Liver (tissue), 9 donors: ENCODE results near the gene MAGED1. TPM values are rescaled to one million over a fixed set of nuclear protein-coding genes. Genes with fewer than 3 reads are reported as not detected.

Experiments
- DNase-seq: peaks from one replicate; pipeline ENCODE4 v3.0.0-alpha.2; 2017; ENCODE audit warnings: low spot score
- H3K27ac ChIP-seq, 2 donors: one replicate each; pipeline ENCODE4 v1.7.0; 2013; ENCODE audit warnings: inconsistent platforms in 2 of 2, low read length in 2 of 2, control low read depth in 1 of 2, low read depth in 1 of 2, mild to moderate bottlenecking in 1 of 2
- H3K27me3 ChIP-seq, 4 donors: one replicate each; pipeline versions ENCODE4 v1.6.1 to v1.7.0; 2013; ENCODE audit warnings: low read length in 3 of 4, inconsistent platforms in 1 of 4, mild to moderate bottlenecking in 1 of 4, moderate library complexity in 1 of 4; ENCODE audit not compliant: control insufficient read depth in 4 of 4, insufficient read depth in 4 of 4
- H3K36me3 ChIP-seq, 4 donors: one replicate each; pipeline versions ENCODE4 v1.6.1 to v1.7.0; 2013; ENCODE audit warnings: low read length in 3 of 4, mild to moderate bottlenecking in 3 of 4, low read depth in 1 of 4, moderate library complexity in 1 of 4; ENCODE audit not compliant: control insufficient read depth in 4 of 4, insufficient read depth in 3 of 4
- H3K4me1 ChIP-seq, 4 donors: one replicate each; pipeline versions ENCODE4 v1.6.1 to v1.7.0; 2013; ENCODE audit warnings: low read length in 3 of 4, mild to moderate bottlenecking in 3 of 4, moderate library complexity in 1 of 4; ENCODE audit not compliant: control insufficient read depth in 4 of 4, insufficient read depth in 4 of 4
- H3K4me3 ChIP-seq, 3 donors: one replicate each; pipeline versions ENCODE4 v1.6.1 to v1.7.0; 2013; ENCODE audit warnings: low read length in 3 of 3, control low read depth in 1 of 3, low read depth in 1 of 3, mild to moderate bottlenecking in 1 of 3
- H3K9ac ChIP-seq, 2 donors: one replicate each; pipeline ENCODE4 v1.7.0; 2013; ENCODE audit warnings: low read length in 2 of 2, mild to moderate bottlenecking in 2 of 2, moderate library complexity in 2 of 2, control low read depth in 1 of 2, low read depth in 1 of 2
- H3K9me3 ChIP-seq, 4 donors: one replicate each; pipeline versions ENCODE4 v1.6.1 to v1.7.0; 2013; ENCODE audit warnings: low read length in 3 of 4; ENCODE audit not compliant: control insufficient read depth in 4 of 4
- EGR1 ChIP-seq, 2 donors: IDR thresholded peaks; 2 replicates each; pipeline ENCODE4 v1.6.1; 2016 to 2018; ENCODE audit warnings: antibody characterized with exemption in 2 of 2, low read depth in 2 of 2
- FOXA1 ChIP-seq: IDR thresholded peaks from 2 replicates; pipeline ENCODE4 v1.6.1; 2016; ENCODE audit warnings: antibody characterized with exemption
- FOXA2 ChIP-seq: IDR thresholded peaks from 2 replicates; pipeline ENCODE4 v1.6.1; 2016; ENCODE audit warnings: antibody characterized with exemption
- GABPA ChIP-seq, 2 donors: IDR thresholded peaks in 1 of 2; conservative IDR thresholded peaks in 1 of 2; 2 replicates each; pipeline ENCODE4 v1.6.1; 2016; ENCODE audit warnings: antibody characterized with exemption in 2 of 2, mild to moderate bottlenecking in 1 of 2, moderate library complexity in 1 of 2
- HNF4A ChIP-seq, 2 donors: conservative IDR thresholded peaks; 2 replicates each; pipeline ENCODE4 v1.6.1; 2016; ENCODE audit warnings: antibody characterized with exemption in 2 of 2, mild to moderate bottlenecking in 2 of 2
- JUND ChIP-seq, 2 donors: IDR thresholded peaks; 2 replicates each; pipeline ENCODE4 v1.6.1; 2016; ENCODE audit warnings: antibody characterized with exemption in 2 of 2
- NR2F2 ChIP-seq: IDR thresholded peaks from 2 replicates; pipeline ENCODE4 v1.6.1; 2016; ENCODE audit warnings: antibody characterized with exemption
- SP1 ChIP-seq: IDR thresholded peaks from 2 replicates; pipeline ENCODE4 v1.6.1; 2018; ENCODE audit warnings: antibody characterized with exemption, mild to moderate bottlenecking
- TAF1 ChIP-seq: conservative IDR thresholded peaks from 2 replicates; pipeline ENCODE4 v1.6.1; 2016; ENCODE audit warnings: antibody characterized with exemption, mild to moderate bottlenecking
- WGBS: extraction: QIAGEN DNeasy Blood & Tissue Kit; methylation state at CpG from one replicate; pipeline ENCODE4 v1.1.7; 2013; 5-methylcytosine and 5-hydroxymethylcytosine counted together
- polyA plus RNA-seq, 2 donors: library from polyadenylated mRNA; stranded (reverse) in 1 of 2; unstranded in 1 of 2; fragments of 200-250 nt in 1 of 2; fragments of >200 nt in 1 of 2; fragmentation: Nextera tagmentation in 1 of 2; extraction: Ambion mirVana in 1 of 2; gene quantifications; one replicate each; pipeline versions ENCODE4 v1.2.1 to v1.2.3, GENCODE V29; 2013 to 2015
- total RNA-seq, 2 donors: library from RNA; depleted of rRNA; stranded (reverse); fragments of >200 nt; gene quantifications; one replicate each; pipeline ENCODE4 v1.2.3, GENCODE V29; 2014
- TF ChIP-seq, protein P1 (sequence below): fragments of 150-350 bp; IDR thresholded peaks from 2 replicates; pipeline ENCODE4 v1.5.1; 2017; ENCODE audit warnings: improper control_type of control experiment, low read depth, low read length; ENCODE audit not compliant: missing input control
- TF ChIP-seq, protein P2 (sequence below): IDR thresholded peaks from 2 replicates; pipeline ENCODE4 v1.6.1; 2016; ENCODE audit warnings: antibody characterized with exemption
- TF ChIP-seq, protein P3 (sequence below): IDR thresholded peaks from 2 replicates; pipeline ENCODE4 v1.6.1; 2016; ENCODE audit warnings: antibody characterized with exemption
- TF ChIP-seq, protein P4 (sequence below): IDR thresholded peaks from 2 replicates; pipeline ENCODE4 v1.6.1; 2016; ENCODE audit warnings: antibody characterized with exemption
- TF ChIP-seq, protein P5 (sequence below): IDR thresholded peaks from 2 replicates; pipeline ENCODE4 v1.6.1; 2016; ENCODE audit warnings: antibody characterized with exemption, mild to moderate bottlenecking
- donor health status: healthy.
- donor health status: healthy.
- donor health status: healthy.
- donor health status: healthy.
- donor health status: healthy.

Gene MAGED1
- total and polyA plus RNA-seq, 4 donors, result 43.3 to 67.3 (median 48.2) TPM

DNA sequence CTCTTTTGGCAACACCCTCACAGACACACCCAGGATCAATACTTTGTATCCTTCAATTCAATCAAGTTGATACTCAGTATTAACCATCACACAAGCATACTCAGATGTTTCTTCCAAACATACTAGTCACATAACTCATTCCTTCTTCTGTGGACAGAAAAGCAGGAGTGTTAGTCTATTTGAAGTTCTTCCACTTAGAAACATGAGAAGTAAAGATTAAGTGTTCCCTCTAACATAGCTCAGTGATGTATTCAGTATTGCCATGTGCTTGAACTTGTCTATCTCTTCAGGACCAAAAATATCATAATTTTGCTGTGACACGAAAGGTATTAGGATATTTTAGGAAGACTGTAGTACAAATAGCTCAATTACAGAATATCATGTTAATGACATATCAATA is 25.8 kb upstream of the MAGED1 start:
- no peak for DNase-seq
- Histone ChIP-seq H3K4me3 (no peak overlapping the region), H3K36me3 (no peaks in the 10 kb centered on the region), H3K9ac (no peak overlapping the region), H3K9me3 (peaks cover 0 to 4% (median 0%) of the 10 kb centered on the region in 4 donors), H3K4me1 (no peaks in the 10 kb centered on the region), H3K27ac (no peak overlapping the region), H3K27me3 (no peaks in the 10 kb centered on the region)
- WGBS, result 98% methylated on average over 1 of the region's 1 CpG
- TF ChIP-seq SP1, result no peak
- TF ChIP-seq TAF1, result no peak
- TF ChIP-seq, protein P1, sequence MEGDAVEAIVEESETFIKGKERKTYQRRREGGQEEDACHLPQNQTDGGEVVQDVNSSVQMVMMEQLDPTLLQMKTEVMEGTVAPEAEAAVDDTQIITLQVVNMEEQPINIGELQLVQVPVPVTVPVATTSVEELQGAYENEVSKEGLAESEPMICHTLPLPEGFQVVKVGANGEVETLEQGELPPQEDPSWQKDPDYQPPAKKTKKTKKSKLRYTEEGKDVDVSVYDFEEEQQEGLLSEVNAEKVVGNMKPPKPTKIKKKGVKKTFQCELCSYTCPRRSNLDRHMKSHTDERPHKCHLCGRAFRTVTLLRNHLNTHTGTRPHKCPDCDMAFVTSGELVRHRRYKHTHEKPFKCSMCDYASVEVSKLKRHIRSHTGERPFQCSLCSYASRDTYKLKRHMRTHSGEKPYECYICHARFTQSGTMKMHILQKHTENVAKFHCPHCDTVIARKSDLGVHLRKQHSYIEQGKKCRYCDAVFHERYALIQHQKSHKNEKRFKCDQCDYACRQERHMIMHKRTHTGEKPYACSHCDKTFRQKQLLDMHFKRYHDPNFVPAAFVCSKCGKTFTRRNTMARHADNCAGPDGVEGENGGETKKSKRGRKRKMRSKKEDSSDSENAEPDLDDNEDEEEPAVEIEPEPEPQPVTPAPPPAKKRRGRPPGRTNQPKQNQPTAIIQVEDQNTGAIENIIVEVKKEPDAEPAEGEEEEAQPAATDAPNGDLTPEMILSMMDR, result no peak
- TF ChIP-seq FOXA2, result no peak
- TF ChIP-seq JUND (IDR thresholded peaks at IDR 0.05), result no peak
- TF ChIP-seq FOXA1, result no peak

DNA sequence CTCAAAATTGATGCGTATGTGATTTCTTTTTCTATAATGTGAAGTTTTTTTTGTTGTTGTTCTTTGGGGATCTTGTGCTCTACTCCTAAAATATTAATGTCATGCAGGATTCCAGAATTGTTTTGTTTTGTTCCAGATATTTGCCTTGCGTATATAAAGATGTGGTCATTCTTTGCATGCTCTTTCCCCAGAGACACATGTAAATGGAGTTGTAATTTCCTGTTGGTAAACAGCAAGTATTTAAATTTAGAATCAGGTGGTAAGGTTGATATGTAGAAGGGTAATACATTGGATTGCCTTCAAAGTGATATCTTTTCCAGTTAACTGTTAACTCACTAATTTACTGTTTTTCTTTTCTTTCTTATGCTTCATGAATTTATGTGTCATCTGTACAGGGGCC is 23.1 kb upstream of the MAGED1 start:
- no peaks in the 10 kb centered on the region for H3K4me1 ChIP-seq
- 97% methylated on average over 2 of the region's 2 CpGs for WGBS
- no peaks in the 10 kb centered on the region for H3K36me3 ChIP-seq

More for the DNA sequence above, 23.1 kb upstream of the MAGED1 start:
- no peak overlapping the region for H3K4me3 ChIP-seq
- no peak overlapping the region for H3K9ac ChIP-seq
- DNase-seq, result no peak
- TF ChIP-seq, protein P2, sequence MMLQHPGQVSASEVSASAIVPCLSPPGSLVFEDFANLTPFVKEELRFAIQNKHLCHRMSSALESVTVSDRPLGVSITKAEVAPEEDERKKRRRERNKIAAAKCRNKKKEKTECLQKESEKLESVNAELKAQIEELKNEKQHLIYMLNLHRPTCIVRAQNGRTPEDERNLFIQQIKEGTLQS, result no peak
- TF ChIP-seq, protein P3, sequence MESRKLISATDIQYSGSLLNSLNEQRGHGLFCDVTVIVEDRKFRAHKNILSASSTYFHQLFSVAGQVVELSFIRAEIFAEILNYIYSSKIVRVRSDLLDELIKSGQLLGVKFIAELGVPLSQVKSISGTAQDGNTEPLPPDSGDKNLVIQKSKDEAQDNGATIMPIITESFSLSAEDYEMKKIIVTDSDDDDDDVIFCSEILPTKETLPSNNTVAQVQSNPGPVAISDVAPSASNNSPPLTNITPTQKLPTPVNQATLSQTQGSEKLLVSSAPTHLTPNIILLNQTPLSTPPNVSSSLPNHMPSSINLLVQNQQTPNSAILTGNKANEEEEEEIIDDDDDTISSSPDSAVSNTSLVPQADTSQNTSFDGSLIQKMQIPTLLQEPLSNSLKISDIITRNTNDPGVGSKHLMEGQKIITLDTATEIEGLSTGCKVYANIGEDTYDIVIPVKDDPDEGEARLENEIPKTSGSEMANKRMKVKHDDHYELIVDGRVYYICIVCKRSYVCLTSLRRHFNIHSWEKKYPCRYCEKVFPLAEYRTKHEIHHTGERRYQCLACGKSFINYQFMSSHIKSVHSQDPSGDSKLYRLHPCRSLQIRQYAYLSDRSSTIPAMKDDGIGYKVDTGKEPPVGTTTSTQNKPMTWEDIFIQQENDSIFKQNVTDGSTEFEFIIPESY, result no peak
- TF ChIP-seq EGR1 (IDR thresholded peaks at IDR 0.05; ENCODE audit: low read depth in 2 of 2), result no peak
- TF ChIP-seq NR2F2, result no peak
- TF ChIP-seq, protein P4, sequence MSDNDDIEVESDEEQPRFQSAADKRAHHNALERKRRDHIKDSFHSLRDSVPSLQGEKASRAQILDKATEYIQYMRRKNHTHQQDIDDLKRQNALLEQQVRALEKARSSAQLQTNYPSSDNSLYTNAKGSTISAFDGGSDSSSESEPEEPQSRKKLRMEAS, result no peak
- no peak for TF ChIP-seq HNF4A (conservative IDR thresholded peaks at IDR 0.05)
- TF ChIP-seq, protein P5, sequence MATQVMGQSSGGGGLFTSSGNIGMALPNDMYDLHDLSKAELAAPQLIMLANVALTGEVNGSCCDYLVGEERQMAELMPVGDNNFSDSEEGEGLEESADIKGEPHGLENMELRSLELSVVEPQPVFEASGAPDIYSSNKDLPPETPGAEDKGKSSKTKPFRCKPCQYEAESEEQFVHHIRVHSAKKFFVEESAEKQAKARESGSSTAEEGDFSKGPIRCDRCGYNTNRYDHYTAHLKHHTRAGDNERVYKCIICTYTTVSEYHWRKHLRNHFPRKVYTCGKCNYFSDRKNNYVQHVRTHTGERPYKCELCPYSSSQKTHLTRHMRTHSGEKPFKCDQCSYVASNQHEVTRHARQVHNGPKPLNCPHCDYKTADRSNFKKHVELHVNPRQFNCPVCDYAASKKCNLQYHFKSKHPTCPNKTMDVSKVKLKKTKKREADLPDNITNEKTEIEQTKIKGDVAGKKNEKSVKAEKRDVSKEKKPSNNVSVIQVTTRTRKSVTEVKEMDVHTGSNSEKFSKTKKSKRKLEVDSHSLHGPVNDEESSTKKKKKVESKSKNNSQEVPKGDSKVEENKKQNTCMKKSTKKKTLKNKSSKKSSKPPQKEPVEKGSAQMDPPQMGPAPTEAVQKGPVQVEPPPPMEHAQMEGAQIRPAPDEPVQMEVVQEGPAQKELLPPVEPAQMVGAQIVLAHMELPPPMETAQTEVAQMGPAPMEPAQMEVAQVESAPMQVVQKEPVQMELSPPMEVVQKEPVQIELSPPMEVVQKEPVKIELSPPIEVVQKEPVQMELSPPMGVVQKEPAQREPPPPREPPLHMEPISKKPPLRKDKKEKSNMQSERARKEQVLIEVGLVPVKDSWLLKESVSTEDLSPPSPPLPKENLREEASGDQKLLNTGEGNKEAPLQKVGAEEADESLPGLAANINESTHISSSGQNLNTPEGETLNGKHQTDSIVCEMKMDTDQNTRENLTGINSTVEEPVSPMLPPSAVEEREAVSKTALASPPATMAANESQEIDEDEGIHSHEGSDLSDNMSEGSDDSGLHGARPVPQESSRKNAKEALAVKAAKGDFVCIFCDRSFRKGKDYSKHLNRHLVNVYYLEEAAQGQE, result no peak
- TF ChIP-seq GABPA (IDR thresholded peaks at IDR 0.05 in 1 of 2, conservative IDR thresholded peaks at IDR 0.05 in 1 of 2), result no peak
- H3K27me3 ChIP-seq, result no peaks in the 10 kb centered on the region
- H3K27ac ChIP-seq, result no peak overlapping the region
- H3K9me3 ChIP-seq, result no peaks in the 10 kb centered on the region
